Hepatocyte (in vitro differentiated cells): ENCODE results near the gene PTPMT1.

ENCODE experiments used
- CTCF ChIP-seq: fragments of 200-600 bp; sonication (generic); IDR thresholded peaks from 2 replicates; pipeline ENCODE4 v1.5.1; 2016; ENCODE audit warnings: antibody characterized with exemption, mild to moderate bottlenecking; ENCODE audit not compliant: poor library complexity
- EZH2phosphoT487 ChIP-seq: fragments of 200-600 bp; sonication (generic); IDR thresholded peaks from one replicate; pipeline ENCODE4 v1.6.1; 2018; ENCODE audit warnings: antibody characterized with exemption, mild to moderate bottlenecking, low read depth, moderate library complexity; ENCODE audit not compliant: unreplicated experiment, severe bottlenecking

GRCh38 chr11:47603295-47603694 lies 37.9 kb downstream of the PTPMT1 start:
- TF ChIP-seq CTCF: no peak
- TF ChIP-seq EZH2phosphoT487: no peak
